M059J (cell line): ENCODE results near the gene IL9. TPM values are rescaled to one million over a fixed set of nuclear protein-coding genes. Genes with fewer than 3 reads are reported as not detected.
A peak's percentile ranks its signal among the peaks of the same experiment; 100 is the strongest.

Experiments
- DNase-seq: peaks from one replicate; pipeline ENCODE4 v3.0.0-alpha.2; 2012; ENCODE audit warnings: low read depth
- total RNA-seq: library from RNA; depleted of rRNA; stranded (reverse); fragments of >200 nt; shearing (Covaris generic); gene quantifications from 2 replicates; pipeline ENCODE4 v1.2.3, GENCODE V29; 2014

Gene IL9
- total RNA-seq, 1 experiment from 2014 or later = not detected

DNA sequence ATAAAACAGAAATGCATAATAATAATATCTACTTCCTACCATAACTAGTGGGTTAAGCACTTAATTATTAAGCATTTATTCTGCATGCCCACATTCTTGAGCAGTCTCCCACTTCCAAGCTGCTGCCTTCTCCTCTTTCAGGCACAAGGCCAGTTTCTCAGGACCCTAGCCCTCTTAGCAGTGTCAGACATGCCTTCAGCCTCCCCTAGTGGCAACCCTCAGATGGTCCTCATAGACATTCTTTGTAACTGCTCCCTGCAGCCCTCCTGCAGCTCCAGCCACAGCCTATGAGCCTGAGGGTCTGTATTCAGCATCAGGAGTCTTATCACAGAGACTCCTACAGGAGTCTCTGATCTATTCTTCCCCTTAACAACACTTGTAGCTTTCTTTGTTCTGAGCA lies 3.9 kb downstream of the IL9 start:
- DNase-seq = no peak

GRCh38 chr5:135891268-135891667 lies 4.4 kb downstream of the IL9 start:
- DNase-seq = peak; percentile 43

GRCh38 chr5:135890867-135891266 lies 4.8 kb downstream of the IL9 start:
- DNase-seq = peak; percentile 37

DNA sequence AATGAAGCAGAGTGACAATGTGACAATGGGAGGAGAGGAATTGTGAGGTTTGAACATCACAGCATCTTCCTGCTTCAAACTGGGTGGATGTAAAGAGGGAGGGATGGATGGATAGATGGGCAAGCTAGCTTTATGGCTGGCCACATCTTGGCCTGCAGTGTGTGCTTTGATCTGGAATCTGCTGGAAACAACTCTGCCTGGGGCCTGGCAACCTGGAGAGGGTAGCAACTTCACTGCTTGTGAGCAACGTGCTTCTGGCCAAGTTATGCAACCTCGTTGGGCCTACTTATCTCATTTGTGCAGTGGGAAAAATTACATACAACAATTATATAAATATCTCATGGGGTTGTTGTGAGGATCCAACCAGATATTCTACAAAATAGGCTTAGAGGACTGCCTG lies 5.3 kb downstream of the IL9 start:
- DNase-seq = no peak

DNA sequence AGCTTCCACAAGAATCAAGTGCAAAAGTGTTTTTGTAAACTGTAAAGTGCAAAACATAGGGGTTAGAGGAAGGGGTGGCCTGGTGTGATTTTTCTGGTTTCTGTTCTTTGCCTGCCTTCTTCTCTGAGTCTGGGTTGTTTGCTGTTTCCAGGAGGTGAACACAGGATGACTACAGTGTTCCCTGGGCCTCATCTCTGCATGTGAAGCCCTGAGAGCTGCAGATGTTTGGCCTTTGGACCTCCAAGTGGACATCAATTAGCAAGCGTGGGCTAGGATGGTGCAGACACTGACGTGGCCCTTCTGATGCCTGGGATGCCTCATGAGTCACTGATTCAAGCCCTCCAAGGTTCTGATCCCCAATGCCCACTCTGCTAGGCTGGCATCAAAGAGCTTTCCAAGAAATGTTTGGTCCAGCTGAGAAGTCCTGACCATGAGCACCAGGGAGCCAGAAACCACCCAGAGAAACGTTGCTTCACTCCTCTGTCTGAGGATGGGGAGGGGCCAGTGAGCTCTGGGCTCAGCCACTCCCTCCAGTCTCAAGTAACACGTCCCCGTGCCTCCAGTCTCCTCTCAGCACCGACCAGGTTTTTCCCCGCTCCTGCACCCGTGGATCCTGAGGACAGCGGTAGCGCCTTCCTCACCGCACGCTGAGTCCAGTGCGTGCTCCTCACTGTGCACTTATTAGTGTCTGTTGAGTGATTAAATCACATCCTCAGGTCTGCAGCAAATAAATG lies 7.6 kb downstream of the IL9 start:
- DNase-seq = no peak

DNA sequence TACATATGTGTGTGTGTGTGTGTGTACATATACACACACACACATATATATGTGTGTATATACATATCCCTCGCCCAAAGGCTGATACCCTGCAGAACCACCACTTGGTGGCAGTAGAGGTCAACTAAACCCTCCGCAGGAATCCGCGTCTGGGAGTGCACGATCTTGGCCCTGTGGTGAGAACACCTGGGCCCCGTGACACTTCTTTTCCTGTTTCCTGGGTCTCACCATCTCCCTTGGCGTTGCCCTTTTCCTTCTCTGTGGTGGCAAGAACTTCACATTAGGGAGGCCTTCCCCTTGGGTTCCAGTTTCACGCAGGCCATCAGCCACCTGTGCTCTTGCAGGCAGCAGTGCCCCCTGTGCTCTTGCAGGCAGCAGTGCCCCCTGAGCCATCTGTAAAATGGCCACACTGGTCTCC lies 8.2 kb downstream of the IL9 start:
- peak; percentile 64 for DNase-seq

DNA sequence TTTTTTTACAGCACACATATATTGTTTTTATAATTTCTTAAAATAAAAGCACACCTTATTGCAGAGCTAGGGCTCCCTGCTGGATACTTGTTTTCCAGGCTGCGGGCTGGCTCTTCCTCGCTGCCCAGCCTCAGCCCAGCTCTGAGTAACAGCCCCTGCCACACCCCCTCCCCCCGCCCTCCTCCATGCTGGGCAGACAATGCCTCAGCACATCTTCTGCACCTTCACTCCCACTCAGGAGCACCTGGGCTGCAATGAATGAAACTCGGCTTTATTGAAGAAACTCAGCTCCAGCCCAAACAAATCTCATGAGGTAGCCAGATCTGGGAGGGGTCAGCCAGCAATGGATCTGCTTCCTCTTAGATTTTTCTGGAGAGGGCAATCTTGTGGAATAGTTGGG lies 9.5 kb downstream of the IL9 start:
- no peak for DNase-seq

DNA sequence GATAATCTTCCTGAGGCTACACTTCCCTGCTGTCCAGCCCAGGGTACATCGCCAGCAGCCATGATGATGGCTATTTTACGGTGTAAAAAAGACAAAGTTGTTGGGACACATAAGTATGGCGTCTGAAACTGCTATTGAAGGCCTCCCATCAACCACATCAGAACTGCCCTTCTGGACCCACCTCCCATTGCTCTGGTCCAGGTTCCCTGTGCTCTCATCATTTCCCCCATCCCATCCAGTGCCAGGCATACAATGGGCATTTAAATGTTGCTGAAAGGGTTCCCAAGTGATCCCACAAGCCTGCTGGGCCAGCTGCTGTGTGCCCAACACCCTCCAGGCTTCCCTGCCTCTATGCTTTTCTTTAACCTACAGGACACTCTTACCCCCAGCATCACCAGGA lies 10.6 kb downstream of the IL9 start:
- DNase-seq = no peak

GRCh38 chr5:135883441-135883840 lies 12.2 kb downstream of the IL9 start:
- no peak for DNase-seq

DNA sequence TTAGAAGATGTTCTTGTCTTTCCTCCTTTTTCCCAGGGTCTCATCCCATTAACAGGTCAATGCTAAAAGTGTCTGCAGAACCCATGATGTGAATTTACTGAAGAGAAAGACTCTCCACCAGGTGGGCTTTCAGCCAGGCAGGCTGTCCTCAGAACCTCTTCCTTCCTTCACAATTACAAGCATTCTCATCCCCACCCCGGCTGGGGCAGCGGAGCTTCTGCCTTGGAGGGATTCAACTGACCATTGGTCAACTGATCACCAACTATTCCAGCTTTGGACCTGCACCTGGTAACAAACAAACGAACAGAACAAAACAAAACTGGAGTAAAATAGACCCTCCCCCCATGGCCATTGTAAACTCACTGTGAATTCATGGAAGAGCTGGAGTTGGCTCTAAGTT lies 12.6 kb downstream of the IL9 start:
- DNase-seq = no peak

GRCh38 chr5:135881819-135882218 lies 13.8 kb downstream of the IL9 start:
- DNase-seq = no peak

- no peak for DNase-seq
These were observed 14.4 kb downstream of the IL9 start for GRCh38 chr5:135881244-135881643.

- DNase-seq = peak; percentile 28
These were observed 14.8 kb downstream of the IL9 start for GRCh38 chr5:135880801-135881200.

- no peak for DNase-seq
These were observed 15.4 kb downstream of the IL9 start for GRCh38 chr5:135880278-135880677.

GRCh38 chr5:135879591-135879990 lies 16.1 kb downstream of the IL9 start:
- DNase-seq = no peak

DNA sequence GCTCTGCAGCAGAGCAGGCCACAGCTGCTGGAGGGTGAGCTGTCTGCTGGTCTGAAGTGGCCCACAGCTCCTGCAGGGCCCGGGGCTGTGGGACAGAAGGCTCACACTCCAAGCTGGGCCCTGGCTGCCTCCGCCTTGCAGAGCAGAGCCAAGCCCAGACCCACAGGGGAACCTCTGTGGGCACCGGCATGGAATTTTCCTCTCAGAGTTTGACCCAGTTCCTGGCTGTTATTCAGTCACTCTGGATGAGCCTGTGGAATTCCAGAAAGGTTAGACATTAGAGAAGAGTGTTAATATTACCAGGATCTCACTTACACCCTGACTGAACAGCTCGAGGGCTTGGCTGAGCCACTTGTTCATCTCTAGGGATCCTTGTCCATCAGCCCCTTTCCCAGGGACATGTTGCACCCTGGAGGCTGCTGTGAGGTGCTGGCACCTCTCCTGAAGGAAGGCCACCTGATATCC lies 17.5 kb downstream of the IL9 start:
- DNase-seq = peak; percentile 41

- no peak for DNase-seq
These were observed 18.0 kb downstream of the IL9 start for GRCh38 chr5:135877570-135878155.

DNA sequence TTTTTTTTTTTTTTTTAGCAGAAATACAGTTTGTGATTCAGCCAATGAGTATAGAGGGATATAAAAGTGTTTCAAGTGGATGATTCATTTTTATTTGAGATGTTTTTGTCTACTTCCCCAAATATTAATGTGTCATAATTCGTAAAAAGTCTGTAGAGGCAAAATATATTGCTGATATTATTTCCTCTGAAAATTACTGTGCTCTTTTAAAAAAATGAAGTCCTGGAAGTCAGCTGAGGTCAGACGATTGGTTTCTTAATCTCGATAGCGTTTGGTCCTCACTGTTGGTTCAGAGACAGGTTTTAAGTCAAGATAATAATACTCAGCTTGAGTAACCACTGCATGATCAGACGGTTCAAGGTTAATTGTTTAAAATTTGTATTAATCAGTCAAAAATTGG lies 19.5 kb downstream of the IL9 start:
- DNase-seq = no peak

DNA sequence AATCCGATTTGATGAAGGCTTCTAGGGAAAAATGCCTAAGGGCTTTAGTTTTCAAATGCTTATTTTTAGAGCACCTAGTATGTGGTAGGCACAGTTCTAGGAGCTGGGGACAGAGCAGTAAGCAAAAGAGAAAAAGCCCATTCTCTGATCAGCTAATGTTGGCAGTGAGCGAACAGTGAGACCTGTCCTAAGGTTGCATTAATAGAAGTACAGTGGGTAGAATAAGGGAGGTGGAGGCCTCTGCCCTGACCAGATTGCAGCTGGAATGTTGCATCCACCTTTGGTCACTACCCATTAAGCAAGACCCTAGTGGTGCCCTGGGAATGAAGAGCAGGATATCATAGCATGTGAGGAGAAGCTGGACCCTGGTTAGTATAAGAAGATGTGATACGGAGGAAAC lies 20.1 kb downstream of the IL9 start:
- DNase-seq = no peak

GRCh38 chr5:135874461-135874860 lies 21.2 kb downstream of the IL9 start:
- DNase-seq = no peak

- no peak for DNase-seq
These were observed 21.8 kb downstream of the IL9 start for GRCh38 chr5:135873831-135874230.

DNA sequence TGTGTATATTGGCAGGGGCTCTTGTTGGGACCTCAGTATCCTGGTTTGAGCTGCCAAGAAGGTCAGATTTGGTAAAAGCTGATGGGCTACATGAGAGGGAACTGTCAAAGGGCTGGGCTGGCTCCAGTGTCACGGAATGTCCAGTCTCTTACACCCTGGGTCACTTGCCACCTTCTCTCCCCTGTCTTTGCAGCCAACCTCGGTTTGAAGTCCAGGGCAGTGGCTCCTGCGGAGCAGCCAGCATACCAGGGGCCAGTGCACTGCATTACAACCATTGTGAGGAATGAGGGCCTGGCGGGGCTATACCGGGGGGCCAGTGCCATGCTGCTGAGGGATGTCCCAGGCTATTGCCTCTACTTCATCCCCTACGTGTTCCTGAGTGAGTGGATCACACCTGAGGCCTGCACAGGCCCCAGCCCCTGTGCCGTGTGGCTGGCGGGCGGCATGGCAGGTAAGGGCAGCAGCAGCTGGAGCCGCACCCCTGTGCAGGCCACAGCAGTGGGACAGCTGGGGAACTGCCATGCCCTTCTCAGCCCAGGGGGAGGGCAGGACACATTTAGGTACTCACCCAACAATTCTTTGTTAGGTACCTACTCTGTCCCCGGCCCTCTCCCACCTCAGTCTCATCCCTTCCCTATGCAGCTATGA lies 24.2 kb downstream of the IL9 start:
- no peak for DNase-seq

GRCh38 chr5:135869935-135870334 lies 25.7 kb downstream of the IL9 start:
- no peak for DNase-seq
